ENCODE measurements around the gene CHI3L2. TPM values are rescaled to one million over a fixed set of nuclear protein-coding genes. Genes with fewer than 3 reads are reported as not detected.

CHI3L2 gene
- total RNA-seq, 1 donor from 2014 or later, result not detected

DNA sequence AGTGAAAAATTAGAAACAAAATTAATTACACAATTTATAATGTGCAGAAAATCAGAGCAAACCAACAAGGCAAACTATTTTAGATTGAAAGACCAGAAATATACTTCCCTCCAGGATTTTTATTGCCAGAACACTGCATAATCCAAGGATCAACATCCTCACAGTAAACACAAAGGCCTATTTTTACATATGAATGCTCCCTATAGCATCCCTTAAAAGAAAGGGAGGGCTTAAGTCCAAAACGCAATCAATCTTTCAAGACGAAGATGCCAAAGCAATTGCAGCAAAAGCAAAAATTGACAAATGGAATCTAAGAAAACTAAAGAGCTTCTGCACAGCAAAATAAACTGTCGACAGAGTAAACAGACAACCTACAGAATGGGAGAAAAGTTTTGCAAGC is 44.6 kb downstream of the CHI3L2 start:
- no peaks in the 10 kb centered on the region for H3K36me3 Mint-ChIP-seq (ENCODE audit: insufficient read depth)
- H3K27ac Mint-ChIP-seq, result no peak overlapping the region
- no peak overlapping the region for H3K4me3 Mint-ChIP-seq (ENCODE audit: low read depth)
- TF ChIP-seq CTCF (IDR thresholded peaks at IDR 0.05; ENCODE audit: unreplicated experiment), result no peak
- no peaks in the 10 kb centered on the region for H3K27me3 Mint-ChIP-seq
- H3K4me1 Mint-ChIP-seq (ENCODE audit: low read depth), result no peaks in the 10 kb centered on the region
- DNase-seq (ENCODE audit: low spot score, unreplicated experiment), result no peak
- peaks cover 5% of the 10 kb centered on the region for H3K9me3 Mint-ChIP-seq (ENCODE audit: low read depth)

DNA sequence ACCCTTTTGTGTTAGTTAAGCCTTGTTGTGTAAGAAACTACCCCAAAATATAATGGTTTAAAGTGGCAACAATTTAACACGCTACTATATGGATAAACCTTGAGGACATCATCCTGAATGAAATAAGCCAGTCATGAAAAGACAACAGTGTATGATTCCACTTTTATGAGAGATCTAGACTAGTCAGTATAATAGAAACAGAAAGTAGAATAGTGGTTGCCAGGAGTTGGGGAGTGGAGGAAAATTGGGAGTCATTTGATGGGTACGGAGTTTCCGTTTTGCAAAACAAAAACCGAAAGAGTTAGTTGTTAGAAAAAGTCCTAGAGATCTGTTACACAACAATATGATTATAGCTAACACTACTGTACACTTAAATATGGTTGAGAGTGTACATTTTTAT is 47.1 kb downstream of the CHI3L2 start:
- H3K4me3 Mint-ChIP-seq (ENCODE audit: low read depth), result no peak overlapping the region
- H3K36me3 Mint-ChIP-seq (ENCODE audit: insufficient read depth), result no peaks in the 10 kb centered on the region
- peaks cover 7% of the 10 kb centered on the region for H3K27me3 Mint-ChIP-seq
- TF ChIP-seq CTCF (IDR thresholded peaks at IDR 0.05; ENCODE audit: unreplicated experiment), result no peak
- peaks cover 11% of the 10 kb centered on the region for H3K9me3 Mint-ChIP-seq (ENCODE audit: low read depth)
- H3K4me1 Mint-ChIP-seq (ENCODE audit: low read depth), result no peaks in the 10 kb centered on the region
- H3K27ac Mint-ChIP-seq, result no peak overlapping the region
- DNase-seq (ENCODE audit: low spot score, unreplicated experiment), result no peak

DNA sequence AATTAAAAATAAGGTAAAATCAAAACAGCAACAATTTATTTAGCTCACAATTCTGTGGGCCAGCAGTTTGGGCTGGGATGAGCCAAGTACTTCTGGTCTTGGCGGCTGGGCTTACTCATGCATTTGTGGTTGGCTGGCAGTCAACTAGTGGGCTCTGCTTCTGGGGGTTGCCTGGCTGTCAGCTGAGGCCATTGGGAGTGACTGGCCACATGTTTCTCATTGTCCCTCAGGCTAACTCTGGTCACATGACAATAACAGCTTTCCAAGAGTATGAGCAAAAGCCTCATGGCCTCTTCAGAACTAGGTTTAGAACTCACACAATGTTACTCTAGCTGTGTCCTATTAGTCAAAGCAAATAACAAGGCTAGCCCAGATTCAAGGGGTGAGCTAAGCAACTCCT is 47.6 kb downstream of the CHI3L2 start:
- peaks cover 11% of the 10 kb centered on the region for H3K9me3 Mint-ChIP-seq (ENCODE audit: low read depth)
- peaks cover 7% of the 10 kb centered on the region for H3K27me3 Mint-ChIP-seq
- no peak for DNase-seq (ENCODE audit: low spot score, unreplicated experiment)
- TF ChIP-seq CTCF (IDR thresholded peaks at IDR 0.05; ENCODE audit: unreplicated experiment), result no peak
- H3K36me3 Mint-ChIP-seq (ENCODE audit: insufficient read depth), result no peaks in the 10 kb centered on the region
- no peak overlapping the region for H3K4me3 Mint-ChIP-seq (ENCODE audit: low read depth)
- H3K27ac Mint-ChIP-seq, result no peak overlapping the region
- H3K4me1 Mint-ChIP-seq (ENCODE audit: low read depth), result no peaks in the 10 kb centered on the region

GRCh38 chr1:111275780-111276433 is 48.4 kb downstream of the CHI3L2 start:
- H3K4me3 Mint-ChIP-seq (ENCODE audit: low read depth), result no peak overlapping the region
- H3K4me1 Mint-ChIP-seq (ENCODE audit: low read depth), result no peaks in the 10 kb centered on the region
- H3K27me3 Mint-ChIP-seq, result peaks cover 7% of the 10 kb centered on the region
- H3K9me3 Mint-ChIP-seq (ENCODE audit: low read depth), result peaks cover 11% of the 10 kb centered on the region
- DNase-seq (ENCODE audit: low spot score, unreplicated experiment), result no peak
- H3K27ac Mint-ChIP-seq, result no peak overlapping the region
- no peak for TF ChIP-seq CTCF (IDR thresholded peaks at IDR 0.05; ENCODE audit: unreplicated experiment)
- no peaks in the 10 kb centered on the region for H3K36me3 Mint-ChIP-seq (ENCODE audit: insufficient read depth)

- TF ChIP-seq CTCF (IDR thresholded peaks at IDR 0.05; ENCODE audit: unreplicated experiment), result no peak
- Mint-ChIP-seq H3K9me3 (ENCODE audit: low read depth) (peaks cover 11% of the 10 kb centered on the region), H3K27me3 (peaks cover 10% of the 10 kb centered on the region), H3K4me1 (ENCODE audit: low read depth) (no peaks in the 10 kb centered on the region), H3K4me3 (ENCODE audit: low read depth) (no peak overlapping the region), H3K36me3 (ENCODE audit: insufficient read depth) (no peaks in the 10 kb centered on the region), H3K27ac (no peak overlapping the region)
- no peak for DNase-seq (ENCODE audit: low spot score, unreplicated experiment)
Measured at GRCh38 chr1:111279144-111279543, 51.6 kb downstream of the CHI3L2 start.
